Astrocyte (in vitro differentiated cells and primary cell): ENCODE results near the gene EYS. TPM values are rescaled to one million over a fixed set of nuclear protein-coding genes. Genes with fewer than 3 reads are reported as not detected.
"Not testable (repeated sequence)": the region's sequence is repeated elsewhere in the genome, so short reads cannot be mapped to it uniquely, and the experiment has no call there.

Source experiments
- DNase-seq: peaks from one replicate; pipeline ENCODE4 v3.0.0-alpha.2; 2010; ENCODE audit warnings: low read depth
- FAIRE-seq: peaks from 2 replicates; lab custom pipeline; 2011; peaks lifted over from hg19 to GRCh38; lab: Jason Lieb, UNC
- H2AFZ ChIP-seq: 2 replicates; pipeline ENCODE4 v1.6.0; 2012; ENCODE audit warnings: low read depth, low read length, inconsistent platforms
- H3K27ac ChIP-seq: 2 replicates; pipeline ENCODE4 v1.5.1; 2011; ENCODE audit warnings: low read depth, low read length, inconsistent platforms
- H3K27me3 ChIP-seq: 2 replicates; pipeline ENCODE4 v1.6.0; 2011; ENCODE audit warnings: low read length, inconsistent platforms; ENCODE audit not compliant: insufficient read depth
- H3K36me3 ChIP-seq: 2 replicates; pipeline ENCODE4 v1.5.1; 2011; ENCODE audit warnings: low read length, inconsistent platforms; ENCODE audit not compliant: insufficient read depth
- H3K4me1 ChIP-seq: 2 replicates; pipeline ENCODE4 v1.5.1; 2011; ENCODE audit warnings: low read length, inconsistent platforms; ENCODE audit not compliant: insufficient read depth
- H3K4me2 ChIP-seq: 2 replicates; pipeline ENCODE4 v1.6.0; 2012; ENCODE audit warnings: low read length, inconsistent platforms
- H3K4me3 ChIP-seq: 2 replicates; pipeline ENCODE4 v1.5.1; 2011; ENCODE audit warnings: low read depth, mild to moderate bottlenecking, low read length, inconsistent platforms; ENCODE audit not compliant: insufficient read depth
- H3K79me2 ChIP-seq: 2 replicates; pipeline ENCODE4 v1.6.0; 2012; ENCODE audit warnings: mild to moderate bottlenecking, low read length, inconsistent platforms; ENCODE audit not compliant: insufficient read depth
- H3K9ac ChIP-seq: 2 replicates; pipeline ENCODE4 v1.6.0; 2012; ENCODE audit warnings: mild to moderate bottlenecking, low read length, inconsistent platforms
- H3K9me3 ChIP-seq: 2 replicates; pipeline ENCODE4 v1.5.1; 2012; ENCODE audit warnings: low read depth, mild to moderate bottlenecking, low read length, inconsistent platforms; ENCODE audit not compliant: insufficient read depth
- H4K20me1 ChIP-seq: 2 replicates; pipeline ENCODE4 v1.6.0; 2012; ENCODE audit warnings: low read length, inconsistent platforms; ENCODE audit not compliant: insufficient read depth
- H3K27ac Mint-ChIP-seq: one replicate; pipeline ENCODE4 v1.8.0; 2021; ENCODE audit warnings: mild to moderate bottlenecking, mixed read lengths; ENCODE audit not compliant: unreplicated experiment
- H3K27me3 Mint-ChIP-seq: one replicate; pipeline ENCODE4 v1.8.0; 2021; ENCODE audit warnings: low read depth, mixed read lengths; ENCODE audit not compliant: unreplicated experiment
- H3K36me3 Mint-ChIP-seq: one replicate; pipeline ENCODE4 v1.8.0; 2021; ENCODE audit warnings: low read depth, mixed read lengths; ENCODE audit not compliant: unreplicated experiment
- H3K4me1 Mint-ChIP-seq: one replicate; pipeline ENCODE4 v1.8.0; 2021; ENCODE audit warnings: low read depth, mixed read lengths; ENCODE audit not compliant: unreplicated experiment
- H3K4me3 Mint-ChIP-seq: one replicate; pipeline ENCODE4 v1.8.0; 2021; ENCODE audit warnings: mild to moderate bottlenecking, moderate library complexity, mixed read lengths; ENCODE audit not compliant: unreplicated experiment
- H3K9me3 Mint-ChIP-seq: one replicate; pipeline ENCODE4 v1.8.0; 2021; ENCODE audit warnings: mild to moderate bottlenecking, mixed read lengths; ENCODE audit not compliant: unreplicated experiment
- CTCF ChIP-seq: IDR thresholded peaks from 2 replicates; pipeline ENCODE4 v1.5.1; 2011; ENCODE audit warnings: low read depth, mild to moderate bottlenecking, inconsistent platforms, low read length, moderate library complexity; ENCODE audit not compliant: insufficient read depth
- EZH2 ChIP-seq: IDR thresholded peaks from 2 replicates; pipeline ENCODE4 v1.6.1; 2012; ENCODE audit warnings: mild to moderate bottlenecking, low read length, inconsistent platforms; ENCODE audit not compliant: insufficient read depth
- total RNA-seq: library from RNA; stranded (reverse); gene quantifications from 2 replicates; pipeline ENCODE4 v1.2.1, GENCODE V29; 2021

EYS gene
- total RNA-seq, 1 donor from 2014 or later = 0.16 TPM

- H3K9me3 ChIP-seq = no peaks in the 10 kb centered on the region
- DNase-seq (no peak), FAIRE-seq (no peak)
- Mint-ChIP-seq H3K4me1 (no peaks in the 10 kb centered on the region), H3K36me3 (no peaks in the 10 kb centered on the region), H3K9me3 (no peaks in the 10 kb centered on the region), H3K4me3 (no peak overlapping the region), H3K27me3 (no peaks in the 10 kb centered on the region), H3K27ac (no peak overlapping the region)
- H3K79me2 ChIP-seq = no peaks in the 10 kb centered on the region
- H4K20me1 ChIP-seq = no peaks in the 10 kb centered on the region
- H3K27me3 ChIP-seq = no peaks in the 10 kb centered on the region
- H3K4me3 ChIP-seq = no peak overlapping the region
- TF ChIP-seq EZH2 (no peak), CTCF (no peak)
- no peaks in the 10 kb centered on the region for H3K36me3 ChIP-seq
- H2AFZ ChIP-seq = no peak overlapping the region
- H3K4me1 ChIP-seq = no peaks in the 10 kb centered on the region
- no peak overlapping the region for H3K27ac ChIP-seq
- no peak overlapping the region for H3K4me2 ChIP-seq
- no peak overlapping the region for H3K9ac ChIP-seq
Observed at GRCh38 chr6:65505736-65506135, 201.3 kb downstream of the EYS start.

GRCh38 chr6:65501045-65501444 is 206.0 kb downstream of the EYS start:
- H3K9me3 Mint-ChIP-seq = no peaks in the 10 kb centered on the region
- no peak for TF ChIP-seq EZH2
- TF ChIP-seq CTCF = no peak
- Histone ChIP-seq H3K4me3 (no peak overlapping the region), H3K9me3 (no peaks in the 10 kb centered on the region), H3K36me3 (no peaks in the 10 kb centered on the region), H3K4me2 (no peak overlapping the region), H3K27me3 (no peaks in the 10 kb centered on the region), H4K20me1 (no peaks in the 10 kb centered on the region), H3K79me2 (no peaks in the 10 kb centered on the region), H3K27ac (no peak overlapping the region), H3K9ac (no peak overlapping the region), H2AFZ (no peak overlapping the region), H3K4me1 (no peaks in the 10 kb centered on the region)
- DNase-seq = no peak
- peaks cover 2% of the 10 kb centered on the region for H3K4me1 Mint-ChIP-seq
- FAIRE-seq = no peak
- no peak overlapping the region for H3K4me3 Mint-ChIP-seq
- no peaks in the 10 kb centered on the region for H3K27me3 Mint-ChIP-seq
- no peaks in the 10 kb centered on the region for H3K36me3 Mint-ChIP-seq
- H3K27ac Mint-ChIP-seq = no peak overlapping the region

DNA sequence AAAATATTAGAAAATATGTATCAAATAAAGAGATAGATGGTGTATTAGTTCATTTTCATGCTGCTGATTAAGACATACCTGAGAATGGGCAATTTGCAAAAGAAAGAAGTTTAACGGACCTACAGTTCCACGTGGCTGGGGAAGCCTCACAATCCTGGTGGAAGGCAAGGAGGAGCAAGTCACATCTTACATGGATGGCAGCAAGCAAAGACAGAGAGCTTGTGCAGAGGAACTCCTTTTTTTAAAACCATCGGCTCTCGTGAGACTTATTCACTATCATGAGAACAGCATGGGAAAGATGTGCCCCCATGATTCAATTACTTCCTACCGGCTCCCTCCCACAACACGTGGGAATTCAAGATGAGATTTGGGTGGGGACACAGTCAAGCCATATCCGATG is 223.4 kb downstream of the EYS start:
- H3K27ac ChIP-seq, H3K27me3 ChIP-seq, DNase-seq, H3K9ac ChIP-seq, H2AFZ ChIP-seq, H3K4me1 ChIP-seq, H4K20me1 ChIP-seq, H3K9me3 ChIP-seq, H3K4me1 Mint-ChIP-seq, H3K9me3 Mint-ChIP-seq, H3K79me2 ChIP-seq, H3K4me3 ChIP-seq, H3K4me3 Mint-ChIP-seq, H3K36me3 Mint-ChIP-seq, H3K27me3 Mint-ChIP-seq, H3K4me2 ChIP-seq, H3K27ac Mint-ChIP-seq, H3K36me3 ChIP-seq, FAIRE-seq: not testable (repeated sequence)
